CD4-positive, alpha-beta T cell (primary cell): ENCODE measurements around the gene FXYD6. TPM values are rescaled to one million over a fixed set of nuclear protein-coding genes. Genes with fewer than 3 reads are reported as not detected.

ENCODE experiments used
- ATAC-seq: fragments of 200-7000 bp; cut with Tn5 transposase; one replicate; pipeline ENCODE4 v1.10.0; 2022; ENCODE audit warnings: mild to moderate bottlenecking; ENCODE audit not compliant: poor library complexity
- CTCF ChIA-PET: fragments of 350-600 bp; sonication (Branson Sonifier 250); formaldehyde crosslinking; loops from one replicate; lab custom pipeline; 2021; ENCODE audit warnings: antibody characterized with exemption, inconsistent platforms; lab: Charles Lee
- POLR2A ChIA-PET: fragments of 350-600 bp; sonication (Branson Sonifier 250); formaldehyde crosslinking; loops from one replicate; lab custom pipeline; 2021; ENCODE audit warnings: antibody characterized with exemption, inconsistent platforms; lab: Charles Lee
- DNase-seq, 14 experiments: peaks; one replicate each; pipeline ENCODE4 v3.0.0-alpha.2; 2013 to 2020; ENCODE audit warnings: mixed read lengths in 2 of 14
- H3K27ac ChIP-seq, 2 donors: one replicate each; pipeline versions ENCODE4 v1.5.1 to v1.7.0; 2013; ENCODE audit warnings: low read length in 2 of 2, low read depth in 1 of 2, mild to moderate bottlenecking in 1 of 2
- H3K27me3 ChIP-seq, 2 experiments: 1 replicate in 1 of 2; 2 replicates in 1 of 2; pipeline versions ENCODE4 v1.6.1 to v1.7.0; 2013; ENCODE audit warnings: low read length in 2 of 2, control low read depth in 1 of 2, mild to moderate bottlenecking in 1 of 2, moderate library complexity in 1 of 2; ENCODE audit not compliant: insufficient read depth in 2 of 2, control insufficient read depth in 1 of 2
- H3K36me3 ChIP-seq: one replicate; pipeline ENCODE4 v1.6.1; 2013; ENCODE audit warnings: low read length, control low read depth; ENCODE audit not compliant: insufficient read depth
- H3K4me1 ChIP-seq: one replicate; pipeline ENCODE4 v1.6.1; 2013; ENCODE audit warnings: low read length, control low read depth; ENCODE audit not compliant: insufficient read depth
- H3K4me3 ChIP-seq: one replicate; pipeline ENCODE4 v1.5.1; 2013; ENCODE audit warnings: mild to moderate bottlenecking, low read length, moderate library complexity
- H3K9me3 ChIP-seq, 2 experiments: 1 replicate in 1 of 2; 2 replicates in 1 of 2; pipeline versions ENCODE4 v1.6.1 to v1.7.0; 2013; ENCODE audit warnings: low read length in 2 of 2, mild to moderate bottlenecking in 2 of 2, control low read depth in 1 of 2, moderate library complexity in 1 of 2; ENCODE audit not compliant: control insufficient read depth in 1 of 2, insufficient read depth in 1 of 2
- H3K27ac Mint-ChIP-seq: one replicate; pipeline ENCODE4 v1.8.0; 2020; ENCODE audit warnings: mixed read lengths
- H3K27me3 Mint-ChIP-seq: one replicate; pipeline ENCODE4 v1.8.0; 2021; ENCODE audit warnings: mixed read lengths
- H3K36me3 Mint-ChIP-seq: one replicate; pipeline ENCODE4 v1.8.0; 2021; ENCODE audit warnings: low read depth, mixed read lengths
- H3K4me1 Mint-ChIP-seq: one replicate; pipeline ENCODE4 v1.8.0; 2021; ENCODE audit warnings: low read depth, mixed read lengths
- H3K4me3 Mint-ChIP-seq: one replicate; pipeline ENCODE4 v1.8.0; 2020; ENCODE audit warnings: mild to moderate bottlenecking, mixed read lengths
- H3K9me3 Mint-ChIP-seq: one replicate; pipeline ENCODE4 v1.8.0; 2020; ENCODE audit warnings: mixed read lengths
- intact Hi-C, 2 experiments: fragments of 100-400 bp; cut with DNase I in 1 of 2; cut with micrococcal nuclease in 1 of 2; formaldehyde crosslinking; loops; one replicate each; pipeline versions ENCODE4 v1.15.1 to v1.9.0; 2023 to 2025; cut with DNase I, micrococcal nuclease
- total RNA-seq, 174 experiments: library from RNA in 2 of 174; stranded (reverse) in 2 of 174; gene quantifications; one replicate each; pipeline ENCODE4 v1.2.3 and lab custom pipeline; 2021 to 2026
- TF ChIP-seq, protein P1 (sequence below): fragments of 200-600 bp; IDR thresholded peaks from one replicate; pipeline ENCODE4 v1.8.0; 2022; ENCODE audit warnings: antibody characterized with exemption, mild to moderate bottlenecking

The FXYD6 gene
- total RNA-seq, 2 experiments from 2014 or later = not detected

- intact Hi-C loops = no loop called here
- peak in 1 of 14 experiments; percentile 24 for DNase-seq
- Mint-ChIP-seq H3K36me3 (no peaks in the 10 kb centered on the region), H3K9me3 (no peaks in the 10 kb centered on the region), H3K27me3 (no peaks in the 10 kb centered on the region), H3K4me3 (no peak overlapping the region), H3K4me1 (no peaks in the 10 kb centered on the region), H3K27ac (no peak overlapping the region)
- ChIA-PET POLR2A (no interaction called here), CTCF (no interaction called here)
- Histone ChIP-seq H3K9me3 (no peaks in the 10 kb centered on the region), H3K27me3 (no peaks in the 10 kb centered on the region), H3K36me3 (no peaks in the 10 kb centered on the region), H3K27ac (no peak overlapping the region), H3K4me1 (no peaks in the 10 kb centered on the region), H3K4me3 (no peak overlapping the region)
- TF ChIP-seq, protein P1, sequence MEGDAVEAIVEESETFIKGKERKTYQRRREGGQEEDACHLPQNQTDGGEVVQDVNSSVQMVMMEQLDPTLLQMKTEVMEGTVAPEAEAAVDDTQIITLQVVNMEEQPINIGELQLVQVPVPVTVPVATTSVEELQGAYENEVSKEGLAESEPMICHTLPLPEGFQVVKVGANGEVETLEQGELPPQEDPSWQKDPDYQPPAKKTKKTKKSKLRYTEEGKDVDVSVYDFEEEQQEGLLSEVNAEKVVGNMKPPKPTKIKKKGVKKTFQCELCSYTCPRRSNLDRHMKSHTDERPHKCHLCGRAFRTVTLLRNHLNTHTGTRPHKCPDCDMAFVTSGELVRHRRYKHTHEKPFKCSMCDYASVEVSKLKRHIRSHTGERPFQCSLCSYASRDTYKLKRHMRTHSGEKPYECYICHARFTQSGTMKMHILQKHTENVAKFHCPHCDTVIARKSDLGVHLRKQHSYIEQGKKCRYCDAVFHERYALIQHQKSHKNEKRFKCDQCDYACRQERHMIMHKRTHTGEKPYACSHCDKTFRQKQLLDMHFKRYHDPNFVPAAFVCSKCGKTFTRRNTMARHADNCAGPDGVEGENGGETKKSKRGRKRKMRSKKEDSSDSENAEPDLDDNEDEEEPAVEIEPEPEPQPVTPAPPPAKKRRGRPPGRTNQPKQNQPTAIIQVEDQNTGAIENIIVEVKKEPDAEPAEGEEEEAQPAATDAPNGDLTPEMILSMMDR = no peak
- no peak for ATAC-seq
These were observed 37.9 kb upstream of the FXYD6 start for GRCh38 chr11:117914398-117914761.

- Histone ChIP-seq H3K9me3 (no peaks in the 10 kb centered on the region), H3K27me3 (no peaks in the 10 kb centered on the region), H3K4me1 (no peaks in the 10 kb centered on the region), H3K27ac (no peak overlapping the region), H3K36me3 (no peaks in the 10 kb centered on the region), H3K4me3 (no peak overlapping the region)
- no peaks in the 10 kb centered on the region for H3K9me3 Mint-ChIP-seq
- POLR2A ChIA-PET = no interaction called here
- no peaks in the 10 kb centered on the region for H3K27me3 Mint-ChIP-seq
- H3K27ac Mint-ChIP-seq = no peak overlapping the region
- H3K4me3 Mint-ChIP-seq = no peak overlapping the region
- DNase-seq (peak in 1 of 14 experiments; percentile 2), ATAC-seq (no peak)
- H3K36me3 Mint-ChIP-seq = no peaks in the 10 kb centered on the region
- no peaks in the 10 kb centered on the region for H3K4me1 Mint-ChIP-seq
- TF ChIP-seq, protein P1 = no peak
- CTCF ChIA-PET = no interaction called here
- intact Hi-C loops = no loop called here
These were observed 37.4 kb upstream of the FXYD6 start for GRCh38 chr11:117913736-117914397.

DNA sequence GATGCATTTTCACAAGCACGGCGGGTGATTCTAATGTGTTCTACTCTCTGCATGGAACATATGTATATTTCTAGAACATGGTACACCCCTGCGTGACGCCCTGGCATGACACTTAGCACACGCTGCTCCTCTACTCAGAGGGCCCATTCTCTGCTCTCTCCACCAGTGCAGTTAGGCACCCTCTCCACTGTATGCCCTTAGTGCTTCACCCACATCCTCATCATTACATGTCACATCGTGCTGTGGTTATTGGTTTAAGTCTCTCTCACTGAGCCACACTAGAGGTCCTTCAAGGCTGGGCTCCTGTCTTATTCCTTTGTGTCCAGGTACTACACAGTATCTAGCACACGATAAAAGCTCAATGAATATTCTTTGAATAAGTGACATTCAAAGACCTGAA is 36.0 kb upstream of the FXYD6 start:
- Histone ChIP-seq H3K9me3 (no peaks in the 10 kb centered on the region), H3K4me1 (peaks cover 2% of the 10 kb centered on the region), H3K27ac (no peak overlapping the region), H3K27me3 (no peaks in the 10 kb centered on the region), H3K4me3 (no peak overlapping the region), H3K36me3 (no peaks in the 10 kb centered on the region)
- no peaks in the 10 kb centered on the region for H3K9me3 Mint-ChIP-seq
- ChIA-PET CTCF (interaction anchor here (1.7 kb wide), 1 partner anchor 34 kb away, joined by 5 read pairs; no protein-coding TSS in a partner anchor), POLR2A (no interaction called here)
- no peak for ATAC-seq
- DNase-seq = no peak
- no peak overlapping the region for H3K27ac Mint-ChIP-seq
- TF ChIP-seq, protein P1 = no peak
- no peaks in the 10 kb centered on the region for H3K27me3 Mint-ChIP-seq
- intact Hi-C loops = no loop called here
- no peak overlapping the region for H3K4me3 Mint-ChIP-seq
- no peaks in the 10 kb centered on the region for H3K36me3 Mint-ChIP-seq
- no peaks in the 10 kb centered on the region for H3K4me1 Mint-ChIP-seq
